Measurements from ENCODE around the gene OGFOD2.

DNA sequence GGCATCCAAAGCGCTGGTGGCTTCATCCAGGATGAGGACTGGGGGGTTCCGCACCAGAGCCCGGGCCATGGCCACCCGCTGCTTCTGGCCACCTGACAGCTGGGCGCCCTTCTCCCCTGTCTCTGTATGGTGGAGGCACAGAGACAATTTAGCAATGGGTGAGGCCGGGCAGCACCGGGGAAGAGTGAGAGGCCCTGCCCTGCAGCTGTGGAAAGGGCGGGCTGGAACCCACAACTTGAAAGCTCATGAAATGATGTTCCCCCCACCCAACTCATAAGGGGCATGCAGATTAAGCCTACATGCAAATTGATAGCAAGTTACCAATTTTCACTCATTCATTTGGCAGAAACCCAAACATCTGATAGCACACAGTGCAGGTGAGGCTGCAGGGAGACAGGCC lies 42.8 kb upstream of the OGFOD2 start:
- TF ChIP-seq, protein P1, sequence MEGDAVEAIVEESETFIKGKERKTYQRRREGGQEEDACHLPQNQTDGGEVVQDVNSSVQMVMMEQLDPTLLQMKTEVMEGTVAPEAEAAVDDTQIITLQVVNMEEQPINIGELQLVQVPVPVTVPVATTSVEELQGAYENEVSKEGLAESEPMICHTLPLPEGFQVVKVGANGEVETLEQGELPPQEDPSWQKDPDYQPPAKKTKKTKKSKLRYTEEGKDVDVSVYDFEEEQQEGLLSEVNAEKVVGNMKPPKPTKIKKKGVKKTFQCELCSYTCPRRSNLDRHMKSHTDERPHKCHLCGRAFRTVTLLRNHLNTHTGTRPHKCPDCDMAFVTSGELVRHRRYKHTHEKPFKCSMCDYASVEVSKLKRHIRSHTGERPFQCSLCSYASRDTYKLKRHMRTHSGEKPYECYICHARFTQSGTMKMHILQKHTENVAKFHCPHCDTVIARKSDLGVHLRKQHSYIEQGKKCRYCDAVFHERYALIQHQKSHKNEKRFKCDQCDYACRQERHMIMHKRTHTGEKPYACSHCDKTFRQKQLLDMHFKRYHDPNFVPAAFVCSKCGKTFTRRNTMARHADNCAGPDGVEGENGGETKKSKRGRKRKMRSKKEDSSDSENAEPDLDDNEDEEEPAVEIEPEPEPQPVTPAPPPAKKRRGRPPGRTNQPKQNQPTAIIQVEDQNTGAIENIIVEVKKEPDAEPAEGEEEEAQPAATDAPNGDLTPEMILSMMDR (conservative IDR thresholded peaks at IDR 0.05; ENCODE audit: low read length) = no peak
- TF ChIP-seq EZH2phosphoT487 (IDR thresholded peaks at IDR 0.05; ENCODE audit: borderline replicate concordance, low read depth, low read length) = no peak
